K562 (cell line): ENCODE results near the gene GVQW3. TPM values are rescaled to one million over a fixed set of nuclear protein-coding genes. Genes with fewer than 3 reads are reported as not detected.

ENCODE experiments used
- BCOR ChIP-seq: fragments of 450-650 bp; IDR thresholded peaks from 2 replicates; pipeline ENCODE4 v1.6.1; 2016
- EGR1 ChIP-seq: fragments of 450-650 bp; conservative IDR thresholded peaks from 2 replicates; pipeline ENCODE4 v1.6.1; 2017; ENCODE audit warnings: mild to moderate bottlenecking
- HNRNPL ChIP-seq: fragments of 200-400 bp; formaldehyde crosslinking; IDR thresholded peaks from 2 replicates; pipeline ENCODE4 v1.6.1; 2017; ENCODE audit warnings: low read depth, mild to moderate bottlenecking, low read length
- MEIS2 ChIP-seq: fragments of 450-650 bp; IDR thresholded peaks from 2 replicates; pipeline ENCODE4 v1.6.1; 2014; ENCODE audit warnings: mild to moderate bottlenecking; ENCODE audit not compliant: partially characterized antibody
- MLX ChIP-seq, 2 experiments: fragments of 450-650 bp in 1 of 2; sonication (generic) in 1 of 2; formaldehyde crosslinking; conservative IDR thresholded peaks; 2 replicates each; pipeline versions ENCODE4 v1.4.0 to v1.8.1; 2020 to 2022; ENCODE audit warnings: mild to moderate bottlenecking in 1 of 2, missing genetic modification reagents in 1 of 2
- NRF1 ChIP-seq, 2 experiments: fragments of 450-650 bp; IDR thresholded peaks in 1 of 2; conservative IDR thresholded peaks in 1 of 2; 2 replicates each; pipeline ENCODE4 v1.6.1; 2014; ENCODE audit warnings: mild to moderate bottlenecking in 2 of 2
- PHF8 ChIP-seq: fragments of 200-600 bp; sonication (generic); IDR thresholded peaks from 2 replicates; pipeline ENCODE4 v1.6.1; 2012; ENCODE audit warnings: mixed run types, mild to moderate bottlenecking, inconsistent platforms, low read length, moderate library complexity, borderline replicate concordance
- PURB ChIP-seq: sonication (generic); formaldehyde crosslinking; IDR thresholded peaks from 2 replicates; pipeline ENCODE4 v1.9.0; 2021; ENCODE audit warnings: low read depth, mild to moderate bottlenecking, missing genetic modification reagents
- SREBF1 ChIP-seq: fragments of 150-350 bp; IDR thresholded peaks from 2 replicates; pipeline ENCODE4 v1.6.1; 2014; ENCODE audit warnings: antibody characterized with exemption, low read depth, low read length, borderline replicate concordance
- TARDBP ChIP-seq: fragments of 450-650 bp; IDR thresholded peaks from 2 replicates; pipeline ENCODE4 v1.6.1; 2016
- XRCC3 ChIP-seq: fragments of 450-650 bp; IDR thresholded peaks from 2 replicates; pipeline ENCODE4 v1.6.1; 2017; ENCODE audit warnings: mild to moderate bottlenecking, moderate library complexity
- ZBTB8A ChIP-seq: fragments of 450-650 bp; IDR thresholded peaks from 2 replicates; pipeline ENCODE4 v1.6.1; 2018; ENCODE audit warnings: mild to moderate bottlenecking, moderate library complexity; ENCODE audit not compliant: partially characterized antibody
- ZNF121 ChIP-seq: sonication (generic); formaldehyde crosslinking; conservative IDR thresholded peaks from 2 replicates; pipeline ENCODE4 v1.8.0; 2022; ENCODE audit warnings: missing genetic modification reagents
- ZNF408 ChIP-seq: fragments of 250-450 bp; sonication (Bioruptor Pico); IDR thresholded peaks from 2 replicates; pipeline ENCODE4 v1.4.0; 2020; ENCODE audit warnings: low read depth, mild to moderate bottlenecking, moderate library complexity
- ZNF518B ChIP-seq: fragments of 250-450 bp; sonication (Bioruptor Pico); IDR thresholded peaks from 2 replicates; pipeline ENCODE4 v1.5.0; 2021; ENCODE audit warnings: mild to moderate bottlenecking, moderate library complexity
- ZNF583 ChIP-seq: fragments of 250-450 bp; sonication (Bioruptor Pico); IDR thresholded peaks from 2 replicates; pipeline ENCODE4 v1.4.0; 2020
- ZNF584 ChIP-seq: fragments of 200-800 bp; sonication (Bioruptor generic); IDR thresholded peaks from 2 replicates; pipeline ENCODE4 v1.6.1; 2016; ENCODE audit warnings: low read depth, mild to moderate bottlenecking, missing genetic modification characterization, missing compliant biosample characterization
- ZNF696 ChIP-seq: fragments of 250-450 bp; sonication (Bioruptor Pico); conservative IDR thresholded peaks from 2 replicates; pipeline ENCODE4 v1.4.0; 2020; ENCODE audit warnings: mild to moderate bottlenecking, moderate library complexity
- polyA plus RNA-seq, 8 experiments: library from polyadenylated mRNA; depleted of rRNA in 4 of 8; stranded (reverse) in 5 of 8; unstranded in 3 of 8; fragments of >200 nt; fragmentation: Nextera tagmentation in 2 of 8; fragmentation: Illumina TruSeq in 1 of 8; extraction: Ambion mirVana in 2 of 8; extraction: Trizol in 1 of 8; gene quantifications; 2 replicates each; pipeline versions ENCODE4 v1.2.1 to v1.2.3, GENCODE V29; 2011 to 2014; ENCODE audit warnings: inconsistent platforms in 1 of 8, missing spikeins in 1 of 8
- total RNA-seq, 7 experiments: library from RNA; depleted of rRNA in 6 of 7; stranded (reverse); fragments of >200 nt in 6 of 7; fragmentation: Illumina TruSeq in 2 of 7; extraction: Trizol in 2 of 7; gene quantifications; 2 replicates each; pipeline versions ENCODE4 v1.2.1 to v1.2.3, GENCODE V29; 2011 to 2021; ENCODE audit warnings: low replicate concordance in 1 of 7
- TF ChIP-seq, protein P1 (sequence below), 3 experiments: fragments of 200-800 bp in 1 of 3; fragments of 250-450 bp in 1 of 3; fragments of 450-650 bp in 1 of 3; sonication (Bioruptor Pico) in 1 of 3; sonication (Bioruptor generic) in 1 of 3; formaldehyde crosslinking in 1 of 3; IDR thresholded peaks; 2 replicates each; pipeline versions ENCODE4 v1.6.1 to v1.8.0; 2016 to 2022; ENCODE audit warnings: mild to moderate bottlenecking in 2 of 3, missing genetic modification characterization in 2 of 3, missing compliant biosample characterization in 1 of 3, moderate library complexity in 1 of 3
- TF ChIP-seq, protein P2 (sequence below): fragments of 450-650 bp; formaldehyde crosslinking; IDR thresholded peaks from 2 replicates; pipeline ENCODE4 v1.4.0; 2022; ENCODE audit warnings: missing genetic modification characterization

The GVQW3 gene
- total and polyA plus RNA-seq, 9 of the 15 experiments (the other 6 are each of a cell fraction or from before 2014, with no cell fraction given) = 0.66 to 5.7 (median 2.1) TPM

DNA sequence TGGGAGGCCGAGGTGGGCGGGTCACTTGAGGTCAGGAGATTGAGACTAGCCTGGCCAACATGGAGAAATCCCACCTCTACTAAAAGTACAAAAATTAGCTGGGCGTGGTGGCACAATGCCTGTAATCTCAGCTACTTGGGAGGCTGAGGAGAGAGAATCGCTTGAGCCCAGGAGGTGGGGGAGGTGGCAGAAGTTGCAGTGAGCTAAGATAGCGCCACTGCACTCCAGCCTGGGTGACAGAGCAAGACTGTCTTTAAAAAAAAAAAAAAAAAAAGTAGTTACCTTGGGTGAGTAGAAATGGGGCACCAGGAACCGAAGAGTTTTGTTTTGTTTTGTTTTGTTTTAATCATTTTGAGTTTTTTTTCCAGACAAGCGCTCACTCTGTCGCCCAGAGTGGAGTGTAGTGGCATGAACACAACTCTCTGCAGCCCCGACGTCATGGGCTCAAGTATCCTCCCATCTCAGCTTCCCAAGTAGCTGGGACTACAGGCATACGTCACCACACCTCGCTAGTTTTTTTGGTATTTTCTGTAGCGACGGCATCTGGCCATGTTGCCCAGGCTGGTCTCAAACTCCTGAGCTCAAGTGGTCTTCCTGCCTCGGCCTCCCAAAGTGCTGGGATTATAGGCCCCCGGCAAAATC lies 16.0 kb upstream of the GVQW3 start (continued):
- TF ChIP-seq, protein P1, sequence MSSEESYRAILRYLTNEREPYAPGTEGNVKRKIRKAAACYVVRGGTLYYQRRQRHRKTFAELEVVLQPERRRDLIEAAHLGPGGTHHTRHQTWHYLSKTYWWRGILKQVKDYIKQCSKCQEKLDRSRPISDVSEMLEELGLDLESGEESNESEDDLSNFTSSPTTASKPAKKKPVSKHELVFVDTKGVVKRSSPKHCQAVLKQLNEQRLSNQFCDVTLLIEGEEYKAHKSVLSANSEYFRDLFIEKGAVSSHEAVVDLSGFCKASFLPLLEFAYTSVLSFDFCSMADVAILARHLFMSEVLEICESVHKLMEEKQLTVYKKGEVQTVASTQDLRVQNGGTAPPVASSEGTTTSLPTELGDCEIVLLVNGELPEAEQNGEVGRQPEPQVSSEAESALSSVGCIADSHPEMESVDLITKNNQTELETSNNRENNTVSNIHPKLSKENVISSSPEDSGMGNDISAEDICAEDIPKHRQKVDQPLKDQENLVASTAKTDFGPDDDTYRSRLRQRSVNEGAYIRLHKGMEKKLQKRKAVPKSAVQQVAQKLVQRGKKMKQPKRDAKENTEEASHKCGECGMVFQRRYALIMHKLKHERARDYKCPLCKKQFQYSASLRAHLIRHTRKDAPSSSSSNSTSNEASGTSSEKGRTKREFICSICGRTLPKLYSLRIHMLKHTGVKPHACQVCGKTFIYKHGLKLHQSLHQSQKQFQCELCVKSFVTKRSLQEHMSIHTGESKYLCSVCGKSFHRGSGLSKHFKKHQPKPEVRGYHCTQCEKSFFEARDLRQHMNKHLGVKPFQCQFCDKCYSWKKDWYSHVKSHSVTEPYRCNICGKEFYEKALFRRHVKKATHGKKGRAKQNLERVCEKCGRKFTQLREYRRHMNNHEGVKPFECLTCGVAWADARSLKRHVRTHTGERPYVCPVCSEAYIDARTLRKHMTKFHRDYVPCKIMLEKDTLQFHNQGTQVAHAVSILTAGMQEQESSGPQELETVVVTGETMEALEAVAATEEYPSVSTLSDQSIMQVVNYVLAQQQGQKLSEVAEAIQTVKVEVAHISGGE (CRISPR knock-in tag; IDR thresholded peaks at IDR 0.05) = peak in 1 of 3 experiments; percentile 56; a peak in 2 of 6 replicates
- TF ChIP-seq TARDBP = no peak
- no peak for TF ChIP-seq HNRNPL
- TF ChIP-seq EGR1 = 0 out of 2 replicates have a peak, but pooled peaks have one; percentile 15
- TF ChIP-seq ZNF121 (CRISPR knock-in tag) = no peak
- no peak for TF ChIP-seq ZBTB8A
- no peak for TF ChIP-seq ZNF408
- no peak; the same call in 1 of the 2 replicates for TF ChIP-seq BCOR
- no peak for TF ChIP-seq SREBF1
- TF ChIP-seq ZNF518B (CRISPR knock-in tag) = no peak
- no peak for TF ChIP-seq ZNF583 (CRISPR knock-in tag)
- no peak for TF ChIP-seq MEIS2
- TF ChIP-seq XRCC3 = no peak
- TF ChIP-seq, protein P2, sequence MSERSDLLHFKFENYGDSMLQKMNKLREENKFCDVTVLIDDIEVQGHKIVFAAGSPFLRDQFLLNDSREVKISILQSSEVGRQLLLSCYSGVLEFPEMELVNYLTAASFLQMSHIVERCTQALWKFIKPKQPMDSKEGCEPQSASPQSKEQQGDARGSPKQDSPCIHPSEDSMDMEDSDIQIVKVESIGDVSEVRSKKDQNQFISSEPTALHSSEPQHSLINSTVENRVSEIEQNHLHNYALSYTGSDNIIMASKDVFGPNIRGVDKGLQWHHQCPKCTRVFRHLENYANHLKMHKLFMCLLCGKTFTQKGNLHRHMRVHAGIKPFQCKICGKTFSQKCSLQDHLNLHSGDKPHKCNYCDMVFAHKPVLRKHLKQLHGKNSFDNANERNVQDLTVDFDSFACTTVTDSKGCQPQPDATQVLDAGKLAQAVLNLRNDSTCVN (CRISPR knock-in tag) = no peak
- TF ChIP-seq NRF1 (conservative IDR thresholded peaks at IDR 0.05 in 1 of 2, IDR thresholded peaks at IDR 0.05 in 1 of 2) = no peak
- TF ChIP-seq MLX (CRISPR knock-in tag; conservative IDR thresholded peaks at IDR 0.05) = no peak
- no peak for TF ChIP-seq ZNF584 (CRISPR knock-in tag)
- TF ChIP-seq ZNF696 = no peak
- no peak for TF ChIP-seq PHF8
- no peak for TF ChIP-seq PURB
